HUES48 (cell line): ENCODE results near the gene NPC2.
"Not testable (repeated sequence)": the region's sequence is repeated elsewhere in the genome, so short reads cannot be mapped to it uniquely, and the experiment has no call there.

Source experiments
- H3K27ac ChIP-seq: one replicate; pipeline ENCODE4 v1.7.0; 2013; ENCODE audit warnings: low read depth, low read length, inconsistent platforms
- H3K27me3 ChIP-seq: 2 replicates; pipeline ENCODE4 v1.6.1; 2013; ENCODE audit warnings: mild to moderate bottlenecking, low read length; ENCODE audit not compliant: control insufficient read depth, insufficient read depth
- H3K36me3 ChIP-seq: 2 replicates; pipeline ENCODE4 v1.6.1; 2013; ENCODE audit warnings: low read length; ENCODE audit not compliant: control insufficient read depth, insufficient read depth
- H3K4me1 ChIP-seq: 2 replicates; pipeline ENCODE4 v1.6.1; 2013; ENCODE audit warnings: mild to moderate bottlenecking, low read length; ENCODE audit not compliant: control insufficient read depth, insufficient read depth
- H3K4me3 ChIP-seq: 2 replicates; pipeline ENCODE4 v1.5.1; 2013; ENCODE audit warnings: mild to moderate bottlenecking, low read depth, low read length
- H3K9ac ChIP-seq: 2 replicates; pipeline ENCODE4 v1.6.1; 2013; ENCODE audit warnings: mild to moderate bottlenecking, low read depth, low read length, moderate library complexity
- H3K9me3 ChIP-seq: 2 replicates; pipeline ENCODE4 v1.6.1; 2013; ENCODE audit warnings: low read length; ENCODE audit not compliant: control insufficient read depth, insufficient read depth

Gene NPC2

GRCh38 chr14:74492776-74493342 lies at the start of gene NPC2:
NPC2 (minus strand) TSS chr14:74493305; CDS start chr14:74493274, 31 bp downstream.
- peak within 1 kb of the TSS; percentile 97 for H3K27ac ChIP-seq

GRCh38 chr14:74542056-74542685 lies 49.1 kb upstream of the NPC2 start:
- H3K4me3 ChIP-seq: no peak overlapping the region
- no peaks in the 10 kb centered on the region for H3K27me3 ChIP-seq
- peaks cover 4% of the 10 kb centered on the region; the same call in 1 of the 2 replicates for H3K4me1 ChIP-seq
- no peak overlapping the region for H3K9ac ChIP-seq
- H3K9me3 ChIP-seq: no peaks in the 10 kb centered on the region
- no peak overlapping the region for H3K27ac ChIP-seq
- no peaks in the 10 kb centered on the region for H3K36me3 ChIP-seq

More at GRCh38 chr14:74492776-74493342, at the start of gene NPC2:
- Histone ChIP-seq H3K4me3 (peak within 1 kb of the TSS; percentile 98), H3K9ac (peak within 1 kb of the TSS; percentile 76), H3K36me3 (peaks cover 23% of the 10 kb centered on the region; the same call in 1 of the 2 replicates), H3K9me3 (no peaks in the 10 kb centered on the region), H3K4me1 (peaks cover 22% of the 10 kb centered on the region), H3K27me3 (no peaks in the 10 kb centered on the region)

GRCh38 chr14:74541225-74541624 lies 48.1 kb upstream of the NPC2 start:
- Histone ChIP-seq H3K27me3 (no peaks in the 10 kb centered on the region), H3K27ac (no peak overlapping the region), H3K36me3 (no peaks in the 10 kb centered on the region), H3K9ac (no peak overlapping the region), H3K4me3 (no peak overlapping the region), H3K4me1 (peaks cover under 1% of the 10 kb centered on the region; the same call in 1 of the 2 replicates), H3K9me3 (no peaks in the 10 kb centered on the region)

GRCh38 chr14:74539503-74539902 lies 46.4 kb upstream of the NPC2 start:
- Histone ChIP-seq H3K27ac (no peak overlapping the region), H3K9ac (no peak overlapping the region), H3K9me3 (no peaks in the 10 kb centered on the region), H3K36me3 (no peaks in the 10 kb centered on the region), H3K27me3 (no peaks in the 10 kb centered on the region), H3K4me3 (no peak overlapping the region), H3K4me1 (no peaks in the 10 kb centered on the region)

GRCh38 chr14:74538411-74539391 lies 45.6 kb upstream of the NPC2 start:
- Histone ChIP-seq H3K4me3 (no peak overlapping the region), H3K4me1 (no peaks in the 10 kb centered on the region), H3K36me3 (no peaks in the 10 kb centered on the region), H3K27ac (no peak overlapping the region), H3K9me3 (no peaks in the 10 kb centered on the region), H3K27me3 (no peaks in the 10 kb centered on the region), H3K9ac (no peak overlapping the region)

GRCh38 chr14:74536336-74536735 lies 43.2 kb upstream of the NPC2 start:
- H3K36me3 ChIP-seq, H3K4me3 ChIP-seq, H3K9me3 ChIP-seq, H3K4me1 ChIP-seq, H3K9ac ChIP-seq, H3K27me3 ChIP-seq, H3K27ac ChIP-seq: not testable (repeated sequence)

GRCh38 chr14:74535756-74536325 lies 42.7 kb upstream of the NPC2 start:
- Histone ChIP-seq H3K9ac (no peak overlapping the region), H3K9me3 (no peaks in the 10 kb centered on the region), H3K27me3 (no peaks in the 10 kb centered on the region), H3K36me3 (no peaks in the 10 kb centered on the region), H3K27ac (no peak overlapping the region), H3K4me3 (no peak overlapping the region), H3K4me1 (no peaks in the 10 kb centered on the region)

- Histone ChIP-seq H3K9me3 (no peaks in the 10 kb centered on the region), H3K27me3 (no peaks in the 10 kb centered on the region), H3K4me1 (no peaks in the 10 kb centered on the region), H3K9ac (no peak overlapping the region), H3K27ac (no peak overlapping the region), H3K4me3 (no peak overlapping the region), H3K36me3 (no peaks in the 10 kb centered on the region)
These were observed 40.5 kb upstream of the NPC2 start for GRCh38 chr14:74533576-74533975.

GRCh38 chr14:74532246-74532645 lies 39.1 kb upstream of the NPC2 start:
- Histone ChIP-seq H3K27ac (no peak overlapping the region), H3K36me3 (no peaks in the 10 kb centered on the region), H3K4me3 (no peak overlapping the region), H3K9me3 (no peaks in the 10 kb centered on the region), H3K4me1 (no peaks in the 10 kb centered on the region), H3K9ac (no peak overlapping the region), H3K27me3 (no peaks in the 10 kb centered on the region)

GRCh38 chr14:74531467-74531866 lies 38.4 kb upstream of the NPC2 start:
- Histone ChIP-seq H3K4me3 (no peak overlapping the region), H3K9ac (no peak overlapping the region), H3K4me1 (no peaks in the 10 kb centered on the region), H3K27me3 (no peaks in the 10 kb centered on the region), H3K36me3 (no peaks in the 10 kb centered on the region), H3K9me3 (no peaks in the 10 kb centered on the region), H3K27ac (no peak overlapping the region)
